GM23338 (cell line): ENCODE results near the gene BANF1. TPM values are rescaled to one million over a fixed set of nuclear protein-coding genes. Genes with fewer than 3 reads are reported as not detected.

Source experiments
- ATAC-seq: fragments of 200-7000 bp; cut with Tn5 transposase; 3 replicates; pipeline ENCODE4 v1.9.1; 2020
- DNase-seq: peaks from one replicate; pipeline ENCODE4 v3.0.0-alpha.2; 2015; ENCODE audit warnings: low spot score
- H2AFZ ChIP-seq: fragments of 200-600 bp; sonication (generic); 2 replicates; pipeline ENCODE4 v1.8.0; 2016; ENCODE audit warnings: antibody characterized with exemption, mild to moderate bottlenecking, moderate library complexity
- H3F3A ChIP-seq: fragments of 200-600 bp; sonication (generic); replicated peaks from 2 replicates; pipeline ENCODE4 v1.8.0; 2017; ENCODE audit warnings: antibody characterized with exemption, mixed run types, low read depth
- H3K27ac ChIP-seq: fragments of 200-600 bp; sonication (generic); 2 replicates; pipeline ENCODE4 v1.6.1; 2016; ENCODE audit warnings: low read depth
- H3K27me3 ChIP-seq: fragments of 200-600 bp; sonication (generic); 2 replicates; pipeline ENCODE4 v1.8.0; 2016; ENCODE audit warnings: mild to moderate bottlenecking, mixed run types, moderate library complexity; ENCODE audit not compliant: insufficient read depth
- H3K36me3 ChIP-seq: fragments of 200-600 bp; sonication (generic); 2 replicates; pipeline ENCODE4 v1.8.0; 2016; ENCODE audit warnings: mild to moderate bottlenecking; ENCODE audit not compliant: insufficient read depth
- H3K4me1 ChIP-seq: fragments of 200-600 bp; sonication (generic); 2 replicates; pipeline ENCODE4 v1.8.0; 2016; ENCODE audit warnings: mild to moderate bottlenecking, moderate library complexity; ENCODE audit not compliant: insufficient read depth
- H3K4me2 ChIP-seq: fragments of 200-600 bp; sonication (generic); 2 replicates; pipeline ENCODE4 v1.7.1; 2017; ENCODE audit warnings: mixed run types
- H3K4me3 ChIP-seq: fragments of 200-600 bp; sonication (generic); 2 replicates; pipeline ENCODE4 v1.6.1; 2016; ENCODE audit warnings: mixed run types
- H3K79me2 ChIP-seq: fragments of 200-600 bp; sonication (generic); replicated peaks from 2 replicates; pipeline ENCODE4 v1.8.0; 2017; ENCODE audit warnings: mild to moderate bottlenecking; ENCODE audit not compliant: insufficient read depth
- H3K9me2 ChIP-seq: fragments of 200-600 bp; sonication (generic); 2 replicates; pipeline ENCODE4 v1.8.0; 2017; ENCODE audit not compliant: insufficient read depth
- H4K20me1 ChIP-seq: fragments of 200-600 bp; sonication (generic); replicated peaks from 2 replicates; pipeline ENCODE4 v1.8.0; 2017; ENCODE audit warnings: mild to moderate bottlenecking; ENCODE audit not compliant: insufficient read depth
- H3K27ac Mint-ChIP-seq: 2 replicates; pipeline ENCODE4 v1.8.0; 2020; ENCODE audit warnings: inconsistent platforms, mild to moderate bottlenecking, moderate library complexity, mixed read lengths
- H3K27me3 Mint-ChIP-seq: 3 replicates; pipeline ENCODE4 v1.8.0; 2022; ENCODE audit warnings: low read depth, mild to moderate bottlenecking, moderate library complexity, mixed read lengths, inconsistent platforms; ENCODE audit not compliant: insufficient read depth, poor library complexity
- H3K36me3 Mint-ChIP-seq: 3 replicates; pipeline ENCODE4 v1.8.0; 2021; ENCODE audit warnings: low read depth, mild to moderate bottlenecking, inconsistent platforms, moderate library complexity, mixed read lengths
- H3K4me1 Mint-ChIP-seq: 3 replicates; pipeline ENCODE4 v1.8.0; 2020; ENCODE audit warnings: mild to moderate bottlenecking, inconsistent platforms, mixed read lengths
- H3K4me3 Mint-ChIP-seq: 3 replicates; pipeline ENCODE4 v1.8.0; 2021; ENCODE audit warnings: moderate library complexity, mild to moderate bottlenecking, inconsistent platforms, mixed read lengths
- H3K9me3 Mint-ChIP-seq: 3 replicates; pipeline ENCODE4 v1.8.0; 2020; ENCODE audit warnings: moderate library complexity, mild to moderate bottlenecking, inconsistent platforms, mixed read lengths
- CREB1 ChIP-seq: fragments of 250-450 bp; sonication (Bioruptor Pico); IDR thresholded peaks from 2 replicates; pipeline ENCODE4 v1.5.0; 2020; ENCODE audit warnings: low read depth, mild to moderate bottlenecking, moderate library complexity
- CTCF ChIP-seq, 2 experiments: fragments of 200-600 bp in 1 of 2; sonication (generic) in 1 of 2; conservative IDR thresholded peaks; 2 replicates each; pipeline versions ENCODE4 v1.5.1 to v1.6.1; 2016 to 2017; ENCODE audit warnings: antibody characterized with exemption in 2 of 2, low read depth in 2 of 2, mild to moderate bottlenecking in 2 of 2, moderate library complexity in 1 of 2
- EZH2 ChIP-seq: fragments of 200-600 bp; sonication (generic); IDR thresholded peaks from one replicate; pipeline ENCODE4 v1.8.0; 2017; ENCODE audit warnings: antibody characterized with exemption, mild to moderate bottlenecking, low read depth; ENCODE audit not compliant: unreplicated experiment
- EZH2phosphoT487 ChIP-seq: fragments of 200-600 bp; sonication (generic); IDR thresholded peaks from one replicate; pipeline ENCODE4 v1.8.1; 2018; ENCODE audit warnings: antibody characterized with exemption; ENCODE audit not compliant: unreplicated experiment
- JUNB ChIP-seq: IDR thresholded peaks from one replicate; pipeline ENCODE4 v1.6.1; 2016; ENCODE audit warnings: antibody characterized with exemption; ENCODE audit not compliant: unreplicated experiment
- NANOG ChIP-seq: IDR thresholded peaks from 2 replicates; pipeline ENCODE4 v1.6.1; 2016; ENCODE audit warnings: antibody characterized with exemption, borderline replicate concordance
- POLR2AphosphoS5 ChIP-seq: IDR thresholded peaks from 2 replicates; pipeline ENCODE4 v1.6.1; 2016; ENCODE audit warnings: antibody characterized with exemption, low read depth
- REST ChIP-seq: IDR thresholded peaks from one replicate; pipeline ENCODE4 v1.6.1; 2018; ENCODE audit warnings: antibody characterized with exemption; ENCODE audit not compliant: unreplicated experiment
- STAT1 ChIP-seq: IDR thresholded peaks from one replicate; pipeline ENCODE4 v1.6.1; 2016; ENCODE audit warnings: antibody characterized with exemption; ENCODE audit not compliant: unreplicated experiment
- polyA plus RNA-seq: library from polyadenylated mRNA; unstranded; fragments of >200 nt; fragmentation: Nextera tagmentation; extraction: Ambion mirVana; gene quantifications from 2 replicates; pipeline ENCODE4 v1.2.1, GENCODE V29; 2016
- total RNA-seq: library from RNA; depleted of rRNA; stranded (reverse); fragments of >200 nt; shearing (Covaris generic); gene quantifications from 2 replicates; pipeline ENCODE4 v1.2.3, GENCODE V29; 2014

BANF1 gene
- total and polyA plus RNA-seq, 2 experiments from 2014 or later, result 58.2 to 765 TPM

GRCh38 chr11:65967329-65967934 is 34.9 kb upstream of the BANF1 start (continued):
- no peak for TF ChIP-seq REST
- TF ChIP-seq POLR2AphosphoS5, result no peak
- no peak for TF ChIP-seq CREB1 (CRISPR knock-in tag)
- TF ChIP-seq CTCF (conservative IDR thresholded peaks at IDR 0.05; ENCODE audit: low read depth in 2 of 2), result no peak
- no peak for TF ChIP-seq STAT1
- no peak for TF ChIP-seq EZH2
- TF ChIP-seq NANOG, result no peak

- H3K4me3 Mint-ChIP-seq, result no peak overlapping the region
- H3K4me1 Mint-ChIP-seq, result peaks cover 5% of the 10 kb centered on the region; the same call in 2 of the 3 replicates
- Histone ChIP-seq H2AFZ (no peak overlapping the region), H3K27ac (no peak overlapping the region), H3K4me2 (no peak overlapping the region), H3K4me1 (no peaks in the 10 kb centered on the region), H3F3A (no peaks in the 10 kb centered on the region; the same call in 1 of the 2 replicates), H4K20me1 (no peaks in the 10 kb centered on the region; the same call in none of the 2 replicates), H3K9me2 (no peaks in the 10 kb centered on the region), H3K4me3 (no peak overlapping the region), H3K27me3 (no peaks in the 10 kb centered on the region), H3K36me3 (no peaks in the 10 kb centered on the region; the same call in 1 of the 2 replicates), H3K79me2 (peaks cover 8% of the 10 kb centered on the region)
- DNase-seq (no peak), ATAC-seq (no peak)
- H3K36me3 Mint-ChIP-seq, result peaks cover 81% of the 10 kb centered on the region
- peaks cover 10% of the 10 kb centered on the region for H3K27me3 Mint-ChIP-seq
- peaks cover 7% of the 10 kb centered on the region; the same call in 2 of the 3 replicates for H3K9me3 Mint-ChIP-seq
- no peak overlapping the region for H3K27ac Mint-ChIP-seq
- no peak for TF ChIP-seq EZH2phosphoT487
- TF ChIP-seq JUNB, result no peak
- TF ChIP-seq REST, result no peak
These were observed 33.5 kb upstream of the BANF1 start for GRCh38 chr11:65968600-65969482.
